Aorta (tissue), 5 donors: ENCODE results near the gene NET1. TPM values are rescaled to one million over a fixed set of nuclear protein-coding genes. Genes with fewer than 3 reads are reported as not detected.

Experiments
- ATAC-seq: fragments of 200-7000 bp; cut with Tn5 transposase; one replicate; pipeline ENCODE4 v1.9.1; 2022; ENCODE audit warnings: moderate library complexity; ENCODE audit not compliant: low FRiP score
- DNase-seq, 2 donors: peaks; one replicate each; pipeline ENCODE4 v3.0.0-alpha.2; 2020
- H3K27ac ChIP-seq, 2 donors: one replicate each; pipeline ENCODE4 v1.5.1; 2013; ENCODE audit warnings: low read length in 2 of 2, mild to moderate bottlenecking in 2 of 2, moderate library complexity in 2 of 2, control low read depth in 1 of 2, inconsistent platforms in 1 of 2, low read depth in 1 of 2
- H3K27me3 ChIP-seq, 2 donors: one replicate each; pipeline ENCODE4 v1.6.1; 2013; ENCODE audit warnings: control low read depth in 1 of 2, low read length in 1 of 2, mild to moderate bottlenecking in 1 of 2, moderate library complexity in 1 of 2; ENCODE audit not compliant: insufficient read depth in 2 of 2, control insufficient read depth in 1 of 2
- H3K36me3 ChIP-seq, 2 donors: one replicate each; pipeline ENCODE4 v1.6.1; 2013; ENCODE audit warnings: control low read depth in 1 of 2, low read length in 1 of 2, mild to moderate bottlenecking in 1 of 2; ENCODE audit not compliant: insufficient read depth in 2 of 2, control insufficient read depth in 1 of 2
- H3K4me1 ChIP-seq, 2 donors: one replicate each; pipeline ENCODE4 v1.6.1; 2013; ENCODE audit warnings: low read length in 2 of 2, control low read depth in 1 of 2, mild to moderate bottlenecking in 1 of 2, moderate library complexity in 1 of 2; ENCODE audit not compliant: insufficient read depth in 2 of 2, control insufficient read depth in 1 of 2
- H3K4me3 ChIP-seq, 2 donors: one replicate each; pipeline ENCODE4 v1.5.1; 2013; ENCODE audit warnings: low read length in 2 of 2, control low read depth in 1 of 2, mild to moderate bottlenecking in 1 of 2
- H3K9me3 ChIP-seq: one replicate; pipeline ENCODE4 v1.6.1; 2013; ENCODE audit warnings: mild to moderate bottlenecking, low read length; ENCODE audit not compliant: control insufficient read depth
- WGBS, 2 donors: extraction: QIAGEN DNeasy Blood & Tissue Kit; methylation state at CpG; one replicate each; pipeline ENCODE4 v1.1.7; 2013; 5-methylcytosine and 5-hydroxymethylcytosine counted together
- intact Hi-C, 2 donors: fragments of 100-400 bp; cut with DNase I; formaldehyde crosslinking; loops; one replicate each; pipeline versions ENCODE4 v1.14.2 to v1.15.0; 2022
- polyA plus RNA-seq, 2 donors: library from polyadenylated mRNA; stranded (reverse); fragments of 200-250 nt; gene quantifications; one replicate each; pipeline ENCODE4 v1.2.3, GENCODE V29; 2013
- total RNA-seq, 2 donors: library from RNA; stranded (reverse); fragmentation: NEBNext Ultra II Directional; extraction: Animal tissue kit (Norgen Biotek cat#: 25700); gene quantifications; one replicate each; pipeline ENCODE4 v1.2.1, GENCODE V29; 2021
- donor health status: healthy with polysubstance abuse.
- donor health status: Bipolar disorder and iron deficiency.
- donor health status: DM: no; HTN: no; CAD: no.
- donor health status: DM: no; HTN: no; CAD: no.
- donor health status: DM: yes; HTN: yes; CAD: no.

The NET1 gene
- total and polyA plus RNA-seq, 4 donors = 76.2 to 451 (median 253) TPM

DNA sequence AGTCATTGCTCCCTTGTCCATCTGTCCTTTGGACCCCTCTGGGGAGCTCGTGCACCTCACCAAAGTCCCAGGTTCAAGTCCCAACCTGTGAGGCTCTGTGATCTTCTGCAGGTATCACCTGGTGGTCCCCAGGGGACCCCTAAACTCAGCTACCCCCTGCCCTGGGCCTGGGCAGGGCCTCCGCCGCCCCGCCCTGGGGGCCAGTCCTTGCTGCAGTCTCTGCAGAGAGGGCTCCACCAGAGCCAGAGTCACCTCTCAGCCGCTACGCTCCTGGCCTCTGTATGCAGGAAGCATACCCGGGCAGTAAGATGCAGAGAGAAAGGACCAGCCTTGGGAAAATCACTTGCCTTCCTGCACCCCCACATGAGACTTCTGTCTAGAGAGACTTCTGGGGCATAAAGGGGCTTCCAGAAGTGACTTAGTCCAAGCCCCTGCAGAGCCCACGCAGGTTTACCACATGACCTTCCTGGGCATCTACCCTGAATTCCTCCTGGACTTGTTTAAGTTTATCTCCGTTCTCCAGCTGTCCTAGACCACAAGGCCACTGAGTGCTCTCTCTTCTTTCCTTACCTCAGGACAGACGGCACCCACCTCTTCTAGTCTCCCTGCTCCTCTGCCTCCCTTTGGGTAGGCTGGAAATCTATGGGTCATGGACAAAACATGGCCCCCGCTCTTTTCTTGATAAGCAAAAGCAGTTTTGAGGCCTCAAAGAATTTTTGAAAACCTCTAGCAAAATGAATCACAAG is 65.8 kb downstream of the NET1 start:
- H3K9me3 ChIP-seq = no peaks in the 10 kb centered on the region
- H3K27ac ChIP-seq = no peak overlapping the region
- H3K27me3 ChIP-seq = no peaks in the 10 kb centered on the region
- H3K36me3 ChIP-seq = no peaks in the 10 kb centered on the region
- no peak overlapping the region for H3K4me3 ChIP-seq
- DNase-seq (no peak), ATAC-seq (no peak)
- intact Hi-C loops = no loop called here
- H3K4me1 ChIP-seq = no peaks in the 10 kb centered on the region
- WGBS, 2 donors = 96% methylated on average over 11 of the region's 11 CpGs

DNA sequence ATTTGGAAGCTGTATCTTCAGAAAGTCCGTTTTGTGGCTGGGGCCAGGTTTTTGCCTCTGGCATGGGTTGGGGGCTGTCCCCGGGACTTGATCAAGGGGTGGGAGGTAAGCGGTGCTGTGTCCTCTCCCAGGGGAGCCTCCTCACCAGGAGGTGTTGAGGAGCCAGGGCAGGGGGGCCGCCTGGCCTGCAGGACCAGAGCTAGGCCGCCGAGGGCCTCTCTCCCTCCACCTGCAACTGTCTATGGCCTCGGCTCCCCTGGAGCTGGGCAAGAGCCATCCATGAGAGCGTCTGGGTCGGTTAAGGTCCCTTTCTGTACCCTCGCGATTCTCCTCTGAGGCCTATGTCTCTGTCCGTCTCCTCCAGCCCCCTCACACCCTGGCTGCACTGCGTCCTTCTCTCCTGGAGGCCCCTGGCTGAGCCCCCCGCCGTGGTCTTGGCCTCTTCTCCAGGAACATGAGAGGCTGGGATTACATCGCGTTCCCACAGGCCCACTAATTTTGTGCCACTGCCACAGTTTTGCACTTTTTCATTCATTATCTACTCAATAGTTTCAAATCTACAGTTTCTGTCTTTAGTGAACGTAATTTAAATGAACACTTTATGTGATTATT is 66.4 kb downstream of the NET1 start:
- Histone ChIP-seq H3K4me3 (no peak overlapping the region), H3K27ac (no peak overlapping the region), H3K36me3 (no peaks in the 10 kb centered on the region), H3K4me1 (no peaks in the 10 kb centered on the region), H3K27me3 (no peaks in the 10 kb centered on the region), H3K9me3 (no peaks in the 10 kb centered on the region)
- intact Hi-C loops = no loop called here
- DNase-seq (no peak), ATAC-seq (no peak)
- 91 to 93% methylated on average over 18 of the region's 18 CpGs for WGBS, 2 donors

DNA sequence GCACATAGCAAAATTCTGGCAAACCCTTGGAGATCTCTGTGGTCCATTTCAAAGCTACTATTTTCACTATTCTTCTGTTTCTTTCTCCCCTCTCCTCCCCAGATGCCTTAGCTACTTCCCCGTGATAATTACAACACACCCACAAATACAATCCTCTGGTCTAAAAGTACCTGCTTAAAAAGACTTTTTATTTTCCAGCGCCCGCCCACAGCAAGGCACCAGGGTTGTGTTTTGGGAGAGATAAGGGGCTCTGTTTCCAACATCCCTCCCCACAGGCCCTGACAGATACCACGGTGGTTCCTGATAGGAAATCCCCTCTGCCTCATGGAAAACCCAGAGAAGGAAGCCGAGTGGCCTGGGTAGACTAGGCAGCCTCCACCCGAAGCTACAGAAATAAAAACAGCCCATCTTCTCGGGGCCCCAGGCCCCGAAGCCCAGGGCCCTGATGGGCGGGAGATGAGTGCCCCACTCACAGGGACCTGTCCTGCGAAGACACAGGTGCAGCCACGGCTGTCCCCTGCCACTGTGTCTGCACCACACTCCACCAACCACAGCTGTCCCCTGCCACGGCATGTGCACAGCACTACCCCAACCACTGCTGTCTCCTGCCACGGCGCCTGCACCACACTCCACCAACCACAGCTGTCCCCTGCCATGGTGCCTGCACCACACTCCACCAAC is 67.3 kb downstream of the NET1 start:
- Histone ChIP-seq H3K27ac (no peak overlapping the region), H3K4me1 (no peaks in the 10 kb centered on the region), H3K27me3 (no peaks in the 10 kb centered on the region), H3K4me3 (no peak overlapping the region), H3K36me3 (no peaks in the 10 kb centered on the region), H3K9me3 (no peaks in the 10 kb centered on the region)
- intact Hi-C loops = no loop called here
- DNase-seq (no peak), ATAC-seq (peak; percentile 44)
- 92 to 95% methylated on average over 14 of the region's 14 CpGs for WGBS, 2 donors

DNA sequence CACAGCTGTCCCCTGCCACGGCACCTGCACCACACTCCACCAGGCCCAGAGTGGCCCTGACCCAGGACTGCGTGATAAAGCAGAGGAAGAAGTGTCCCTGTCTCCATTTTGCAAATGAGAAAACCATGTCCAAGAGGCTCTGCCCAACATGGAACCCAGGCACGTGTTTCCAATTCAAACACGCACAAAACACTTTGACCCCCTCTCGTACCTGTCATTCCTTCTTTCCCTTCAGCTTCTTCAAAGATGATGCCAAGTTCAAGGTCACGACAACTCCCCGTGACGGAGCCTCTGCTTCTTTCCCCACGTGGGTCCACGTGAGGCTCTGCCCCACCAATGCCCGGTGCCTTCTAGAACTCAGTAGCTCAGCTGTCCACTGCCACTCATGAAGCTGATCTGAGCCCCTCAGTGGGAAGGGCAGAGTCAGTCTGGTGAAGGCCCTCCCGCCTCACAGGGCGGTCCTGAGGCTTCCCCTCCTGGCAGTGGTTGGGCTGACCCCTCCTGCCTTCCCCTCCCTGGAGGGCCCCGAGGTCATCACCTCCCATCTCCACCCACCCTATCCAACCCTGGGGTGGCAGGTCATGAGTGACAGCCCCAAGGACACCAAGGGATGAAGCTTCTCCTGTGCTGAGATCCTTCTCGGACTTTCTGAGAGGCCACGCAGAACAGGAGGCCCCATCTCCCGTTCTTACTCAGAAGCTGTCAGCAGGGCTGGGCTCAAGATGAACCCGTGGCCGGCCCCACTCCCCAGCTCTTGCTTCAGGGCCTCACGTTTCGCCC is 68.0 kb downstream of the NET1 start:
- H3K4me3 ChIP-seq = no peak overlapping the region
- intact Hi-C loops = no loop called here
- H3K4me1 ChIP-seq = no peaks in the 10 kb centered on the region
- no peak for DNase-seq
- 91% methylated on average over 21 of the region's 21 CpGs for WGBS, 2 donors
- H3K27ac ChIP-seq = no peak overlapping the region
- H3K36me3 ChIP-seq = no peaks in the 10 kb centered on the region
- H3K9me3 ChIP-seq = no peaks in the 10 kb centered on the region
- no peaks in the 10 kb centered on the region for H3K27me3 ChIP-seq
- ATAC-seq = no peak

DNA sequence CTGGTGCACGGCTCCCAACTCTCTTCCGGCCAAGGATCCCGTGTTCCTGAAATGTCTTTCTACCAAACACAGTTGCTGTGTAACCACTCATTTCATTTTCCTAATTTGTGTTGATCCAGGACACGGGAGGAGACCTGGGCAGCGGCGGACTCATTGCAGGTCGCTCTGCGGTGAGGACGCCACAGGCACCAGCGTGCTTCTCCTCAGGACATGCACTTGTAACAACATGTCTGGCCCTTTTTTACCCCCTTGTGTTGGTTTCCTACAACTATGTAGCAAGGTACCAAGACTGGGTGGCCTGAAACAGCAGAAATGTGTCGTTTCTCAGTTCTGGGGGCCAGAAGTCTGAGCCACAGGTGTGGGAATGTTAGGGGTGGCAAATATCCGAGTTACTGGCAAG is 68.8 kb downstream of the NET1 start:
- H3K27me3 ChIP-seq = no peaks in the 10 kb centered on the region
- H3K4me1 ChIP-seq = no peaks in the 10 kb centered on the region
- H3K9me3 ChIP-seq = no peaks in the 10 kb centered on the region
- H3K4me3 ChIP-seq = no peak overlapping the region
- H3K36me3 ChIP-seq = no peaks in the 10 kb centered on the region
- 97% methylated on average over 12 of the region's 12 CpGs for WGBS, 2 donors
- DNase-seq (no peak), ATAC-seq (no peak)
- intact Hi-C loops = no loop called here
- H3K27ac ChIP-seq = no peak overlapping the region

DNA sequence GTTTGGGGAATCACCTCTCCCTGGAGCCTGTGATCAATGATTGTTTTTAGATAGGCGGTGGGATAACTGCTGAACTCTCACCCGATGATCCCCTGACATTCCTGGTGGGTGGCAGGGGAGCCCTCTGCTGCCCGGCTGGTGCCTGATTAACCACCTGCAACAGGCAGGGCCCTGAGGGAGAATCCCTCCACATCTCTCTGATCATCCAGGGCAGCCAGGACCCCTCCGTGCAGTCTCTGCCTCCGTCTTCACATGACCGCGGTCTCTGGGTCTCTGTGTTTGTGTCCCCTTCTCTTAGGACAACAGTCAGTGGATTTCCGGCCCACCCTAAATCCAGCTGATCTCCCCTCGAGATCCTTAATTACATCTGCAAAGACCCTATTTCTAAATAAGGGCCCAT is 69.7 kb downstream of the NET1 start:
- 97 to 98% methylated on average over 9 of the region's 9 CpGs for WGBS, 2 donors
- DNase-seq = no peak
- Histone ChIP-seq H3K27me3 (no peaks in the 10 kb centered on the region), H3K27ac (no peak overlapping the region), H3K36me3 (no peaks in the 10 kb centered on the region), H3K4me1 (no peaks in the 10 kb centered on the region), H3K9me3 (no peaks in the 10 kb centered on the region), H3K4me3 (no peak overlapping the region)
- intact Hi-C loops = no loop called here
- no peak for ATAC-seq

DNA sequence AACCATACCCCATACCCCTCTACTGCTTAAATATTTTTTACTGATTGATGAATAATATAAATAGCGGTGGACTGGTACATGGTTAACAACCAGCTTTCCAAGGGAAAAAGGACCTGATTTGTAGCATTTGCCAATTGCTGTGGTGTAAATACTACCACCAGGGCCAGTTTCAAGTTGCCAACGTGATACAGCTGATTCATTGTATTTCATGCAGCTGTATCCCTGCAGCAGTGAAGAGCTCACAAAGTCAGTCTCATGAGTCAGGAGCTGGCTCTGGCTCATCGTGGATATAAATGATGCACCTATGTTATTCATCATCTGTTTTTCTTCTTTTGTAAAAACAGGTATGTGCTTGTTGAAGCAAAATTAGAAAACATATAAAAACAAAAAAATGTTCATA is 71.8 kb downstream of the NET1 start:
- 87 to 91% methylated on average over 3 of the region's 3 CpGs for WGBS, 2 donors
- Histone ChIP-seq H3K4me3 (no peak overlapping the region), H3K36me3 (no peaks in the 10 kb centered on the region), H3K4me1 (no peaks in the 10 kb centered on the region), H3K27ac (no peak overlapping the region), H3K9me3 (no peaks in the 10 kb centered on the region), H3K27me3 (no peaks in the 10 kb centered on the region)
- no peak for DNase-seq
- ATAC-seq = no peak
- intact Hi-C loops = no loop called here

DNA sequence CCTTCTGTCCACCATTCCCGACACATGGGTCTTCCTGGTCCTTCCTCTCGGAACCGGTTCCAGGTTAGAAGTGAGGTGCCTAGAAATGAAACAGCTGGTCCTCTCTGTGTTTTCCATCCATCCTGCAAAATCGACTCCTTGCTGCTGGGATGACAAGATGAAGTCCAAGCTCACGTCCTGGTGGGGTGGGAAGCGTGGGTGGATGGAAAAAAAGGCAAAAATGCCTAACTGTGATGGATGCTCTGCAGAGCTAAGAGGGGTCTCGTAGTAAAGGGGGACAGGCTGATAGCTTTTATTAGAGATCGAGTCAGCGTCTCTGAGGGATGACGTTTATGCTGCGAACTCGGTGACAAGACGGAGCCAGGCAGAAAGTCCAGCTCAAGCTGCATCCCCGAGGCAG is 72.9 kb downstream of the NET1 start:
- Histone ChIP-seq H3K36me3 (no peaks in the 10 kb centered on the region), H3K27ac (no peak overlapping the region), H3K27me3 (no peaks in the 10 kb centered on the region), H3K9me3 (no peaks in the 10 kb centered on the region), H3K4me3 (no peak overlapping the region), H3K4me1 (no peaks in the 10 kb centered on the region)
- intact Hi-C loops = no loop called here
- no peak for DNase-seq
- ATAC-seq = no peak
- 94 to 96% methylated on average over 13 to 14 of the region's 14 CpGs for WGBS, 2 donors
